ENCODE results near the gene EP400.

- TF ChIP-seq CTCF (optimal IDR thresholded peaks at IDR 0.05 in 1 of 3, IDR thresholded peaks at IDR 0.05 in 1 of 3, conservative IDR thresholded peaks at IDR 0.05 in 1 of 3; ENCODE audit: extremely low read depth in 1 of 3, insufficient read depth in 2 of 3, low read length in 3 of 3) (no peak), EZH2 (IDR thresholded peaks at IDR 0.05; ENCODE audit: low read length) (no peak)
Measured at GRCh38 chr12:132103542-132104308, 154.0 kb downstream of the EP400 start.
